DMS53 treated with DMSO at 0.1 percent for 48 hours (cell line): ENCODE results near the gene TENM3.
"Not testable (repeated sequence)": the region's sequence is repeated elsewhere in the genome, so short reads cannot be mapped to it uniquely, and the experiment has no call there.

Experiments used
- DNase-seq: peaks from one replicate; lab custom pipeline; 2025; ENCODE audit not compliant: unreplicated experiment; lab: John Stamatoyannopoulos, UW

Gene TENM3

GRCh38 chr4:182243204-182243603 is at the start of gene TENM3:
Gene TENM3 (plus strand): TSS chr4:182243402. CDS start chr4:182324021, 80,619 bp downstream.
- DNase-seq = not testable (repeated sequence)

- DNase-seq = no peak
Observed at GRCh38 chr4:182194091-182194824, 48.9 kb upstream of the TENM3 start.

GRCh38 chr4:182197611-182198010 is 45.6 kb upstream of the TENM3 start:
- DNase-seq = no peak

- no peak for DNase-seq
Observed at GRCh38 chr4:182201871-182202270, 41.3 kb upstream of the TENM3 start.

DNA sequence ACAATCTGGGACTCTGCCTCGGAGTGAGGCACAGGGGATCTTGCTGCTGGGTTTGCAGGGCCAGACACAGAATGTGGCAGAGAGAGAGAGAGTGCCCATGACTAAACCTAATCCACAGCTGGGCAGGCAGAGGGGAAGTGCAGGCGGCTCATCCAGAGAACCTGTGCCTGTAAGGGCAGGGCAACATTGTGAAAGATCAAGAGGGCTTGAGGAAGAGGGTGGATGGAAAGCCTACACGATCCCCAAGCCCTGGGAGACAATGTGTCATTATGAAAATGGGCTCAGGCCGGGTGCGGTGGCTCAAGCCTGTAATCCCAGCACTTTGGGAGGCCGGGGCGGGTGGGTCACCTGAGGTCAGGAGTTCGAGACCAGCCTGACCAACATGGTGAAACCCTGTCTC is 40.6 kb upstream of the TENM3 start:
- DNase-seq = no peak

- no peak for DNase-seq
Observed at GRCh38 chr4:182203872-182204411, 39.3 kb upstream of the TENM3 start.

DNA sequence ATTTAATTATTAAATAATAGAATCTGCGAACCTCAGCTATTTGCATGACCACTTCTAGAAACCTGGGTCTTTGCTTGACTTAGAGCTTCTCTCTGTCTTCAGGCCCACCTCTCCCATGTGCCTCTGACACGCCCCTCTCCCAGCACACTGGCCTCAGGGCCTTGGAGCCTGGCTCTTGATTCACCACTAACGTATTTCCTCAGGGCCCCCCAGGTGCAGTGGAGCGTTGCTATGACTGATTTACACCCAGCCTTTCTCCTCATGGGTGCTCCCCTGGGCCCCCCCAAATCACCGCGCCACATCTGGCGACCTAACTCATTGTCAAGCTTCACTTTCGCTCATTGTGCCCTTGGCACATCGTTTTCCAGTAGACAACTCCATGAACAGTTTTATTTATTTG is 37.9 kb upstream of the TENM3 start:
- DNase-seq = no peak

DNA sequence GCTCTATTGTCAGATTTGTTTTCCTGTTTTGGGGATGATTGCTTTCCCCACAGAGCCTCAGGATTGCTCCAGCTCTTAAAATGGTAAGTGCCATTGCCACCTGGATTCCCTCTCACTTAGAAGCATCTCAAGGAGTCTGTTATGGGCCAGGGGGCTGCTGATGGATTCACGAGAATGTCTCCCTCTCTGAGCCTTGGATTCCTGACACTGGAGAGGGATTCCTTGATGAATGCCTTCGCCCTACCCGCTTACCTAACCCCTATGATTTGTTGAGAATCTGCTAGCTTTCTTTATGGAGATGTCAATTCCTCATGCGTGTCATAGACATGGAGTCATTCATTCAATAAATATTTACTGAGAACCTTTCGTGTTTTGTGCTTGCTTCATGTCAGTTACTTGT is 36.9 kb upstream of the TENM3 start:
- no peak for DNase-seq

DNA sequence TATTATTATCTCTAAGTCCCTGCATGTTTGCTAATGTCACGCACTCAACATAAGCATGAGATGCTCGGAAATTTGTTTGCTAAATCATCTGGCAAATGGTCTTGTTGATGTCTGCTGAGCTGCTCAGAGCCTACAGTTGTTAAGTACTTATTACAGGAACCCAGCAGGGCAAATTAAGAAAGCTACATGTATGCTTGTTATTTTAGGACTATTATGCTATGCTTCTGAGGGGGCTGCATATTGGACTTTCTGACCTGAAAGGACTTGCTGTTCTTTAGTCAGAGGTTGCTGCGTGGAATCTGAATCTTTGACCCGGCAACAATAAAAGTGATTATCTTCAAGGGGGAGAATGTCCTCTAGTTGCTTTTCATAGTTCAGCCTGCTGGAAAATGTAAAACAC is 36.3 kb upstream of the TENM3 start:
- no peak for DNase-seq

GRCh38 chr4:182207830-182208396 is 35.3 kb upstream of the TENM3 start:
- DNase-seq = no peak

GRCh38 chr4:182208526-182209050 is 34.6 kb upstream of the TENM3 start:
- DNase-seq = no peak

- DNase-seq = peak; percentile 29
Observed at GRCh38 chr4:182212211-182212761, 30.9 kb upstream of the TENM3 start.

GRCh38 chr4:182213004-182213403 is 30.2 kb upstream of the TENM3 start:
- DNase-seq = no peak

- DNase-seq = no peak
Observed at GRCh38 chr4:182215148-182215547, 28.1 kb upstream of the TENM3 start.

DNA sequence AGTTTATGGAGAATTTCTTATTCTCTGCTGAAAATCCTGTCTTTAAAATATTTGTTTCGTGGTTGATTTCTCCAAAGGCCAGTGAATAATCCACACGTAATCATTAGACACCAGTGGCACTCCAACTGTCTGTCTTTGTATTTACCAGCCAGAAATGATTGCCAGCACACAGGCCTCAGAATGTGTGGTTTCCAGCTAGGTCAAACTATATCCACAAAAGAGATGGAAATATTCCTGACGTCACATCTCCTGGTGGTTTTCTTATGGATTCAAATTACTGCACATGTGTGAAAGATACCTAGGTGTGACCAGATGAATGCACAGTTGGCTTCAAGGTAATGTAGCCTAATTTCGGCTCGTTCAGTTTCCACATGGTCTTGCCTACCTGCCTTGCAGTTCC is 27.2 kb upstream of the TENM3 start:
- DNase-seq = no peak

DNA sequence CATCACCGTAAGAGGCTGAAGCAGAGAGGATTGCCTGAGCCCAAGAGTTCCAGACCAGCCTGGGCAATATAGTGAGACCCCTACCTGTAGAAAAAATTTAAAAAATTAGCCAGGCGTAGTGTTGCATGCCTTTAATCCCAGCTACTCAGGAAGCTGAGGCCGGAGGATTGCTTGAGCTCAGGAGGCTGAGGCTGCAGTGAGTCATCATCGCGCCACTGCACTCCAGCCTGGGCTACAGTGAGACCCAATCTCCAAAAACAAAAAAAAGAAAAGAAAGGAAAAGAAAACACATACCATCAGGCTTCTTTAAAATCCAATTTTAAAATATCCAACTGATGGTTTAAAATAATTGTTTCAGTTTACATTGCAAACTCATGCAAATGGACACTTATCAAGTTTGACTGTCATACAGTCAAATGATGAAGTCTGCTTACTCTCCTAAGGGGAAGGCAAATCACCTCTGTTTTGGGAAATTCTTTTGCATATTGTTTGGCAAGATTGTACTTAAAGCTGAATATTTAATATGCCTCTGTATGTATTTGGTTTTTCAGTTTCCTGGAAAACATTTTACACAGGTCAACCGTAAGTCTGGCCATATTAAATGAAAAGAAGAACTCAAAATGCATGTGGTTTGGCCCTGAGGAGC is 23.7 kb upstream of the TENM3 start:
- DNase-seq = no peak

DNA sequence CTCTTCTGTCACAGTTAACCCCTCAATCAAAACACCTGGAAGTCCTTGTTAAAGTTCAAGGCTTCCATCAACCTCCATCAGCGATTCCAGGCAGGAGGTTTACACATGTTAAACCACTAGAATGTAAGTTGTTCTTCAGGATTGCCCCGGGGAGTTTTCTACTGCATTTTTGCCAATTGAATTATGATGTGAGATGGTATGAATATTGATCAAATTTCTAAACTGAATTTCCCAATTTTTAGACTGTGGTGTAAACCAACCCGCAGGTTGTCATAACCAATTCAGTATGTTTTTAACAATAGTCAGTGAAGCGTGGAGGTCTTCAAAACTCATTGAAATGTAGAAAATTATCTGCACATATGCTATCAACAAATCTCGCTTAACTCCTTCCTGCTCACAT is 21.2 kb upstream of the TENM3 start:
- DNase-seq = no peak

GRCh38 chr4:182222766-182223165 is 20.4 kb upstream of the TENM3 start:
- peak; percentile 38 for DNase-seq

DNA sequence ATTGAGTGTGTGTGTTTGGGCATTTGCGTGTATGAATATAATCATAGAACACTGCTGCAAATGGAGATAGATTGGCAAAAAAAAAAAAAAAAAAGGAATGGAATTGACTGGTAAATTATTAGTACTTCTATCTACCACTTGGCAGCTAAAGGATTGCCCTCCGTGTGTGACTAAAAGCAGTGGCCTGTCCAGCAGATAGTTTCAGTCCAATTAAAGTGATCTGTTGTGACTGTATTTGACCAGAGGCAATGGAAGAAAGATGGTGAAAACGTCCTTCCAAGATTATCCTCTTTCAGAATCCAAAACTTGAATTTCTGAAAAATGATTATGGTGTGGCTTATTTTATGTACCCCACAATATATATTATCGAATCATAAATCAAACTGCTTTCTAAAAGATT is 19.5 kb upstream of the TENM3 start:
- no peak for DNase-seq

DNA sequence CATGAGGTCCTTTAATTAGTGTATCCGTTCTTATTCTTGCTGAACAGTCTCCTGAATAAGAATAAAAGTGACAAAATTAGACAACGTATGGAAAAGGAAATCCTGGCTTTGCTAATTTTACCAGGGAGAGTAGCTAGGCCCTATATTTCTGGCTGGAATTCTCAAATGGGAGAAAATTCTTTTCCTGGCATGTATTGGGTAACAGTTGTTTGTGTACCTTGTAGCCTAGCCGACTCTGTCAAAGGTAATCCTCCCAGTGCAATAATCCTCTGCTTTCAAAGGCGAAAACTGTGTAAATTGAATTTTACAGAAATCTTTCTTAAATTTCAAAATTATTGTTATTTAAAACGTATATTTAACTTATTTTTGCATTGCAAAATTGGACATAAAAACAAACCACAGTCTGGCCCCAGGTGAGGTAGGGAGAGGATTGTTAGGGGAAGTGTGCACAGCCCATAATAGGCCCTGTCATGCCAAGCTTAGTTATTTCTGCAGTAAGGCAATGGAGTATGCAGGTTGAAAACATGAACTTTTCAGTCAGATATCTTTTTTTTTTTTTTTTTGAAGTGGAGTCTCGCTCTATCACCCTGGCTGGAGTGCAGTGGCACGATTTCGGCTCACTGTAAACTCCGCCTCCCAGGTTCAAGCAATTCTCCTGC is 18.9 kb upstream of the TENM3 start:
- DNase-seq = no peak

- no peak for DNase-seq
Observed at GRCh38 chr4:182225257-182225852, 17.8 kb upstream of the TENM3 start.
